Measurements from ENCODE around the gene CAVIN1.
"Not testable (repeated sequence)": the region's sequence is repeated elsewhere in the genome, so short reads cannot be mapped to it uniquely, and the experiment has no call there.

The CAVIN1 gene

GRCh38 chr17:42422958-42423712 is at the start of gene CAVIN1:
Gene CAVIN1 (minus strand): TSS chr17:42423256. CDS start chr17:42423097, 159 bp downstream.
- no peak for DNase-seq

DNA sequence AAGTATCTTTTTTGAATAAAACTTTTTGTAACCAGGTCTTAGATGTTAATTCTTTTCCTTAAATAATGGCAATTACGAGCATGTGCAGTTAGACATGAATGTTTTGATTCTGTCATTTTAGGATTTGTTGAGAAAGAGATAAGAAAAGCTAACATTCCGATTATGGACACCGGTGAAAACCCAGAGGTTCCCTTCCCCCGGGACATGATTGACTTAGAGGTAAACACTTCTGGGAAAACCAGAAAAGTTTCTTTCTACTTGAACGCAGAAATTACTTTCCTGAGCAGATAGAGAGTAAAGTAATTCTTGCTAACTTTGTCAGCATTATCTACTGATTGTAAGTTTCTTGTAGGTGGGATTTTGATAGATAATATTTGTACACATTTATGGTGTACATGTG is 44.8 kb upstream of the CAVIN1 start:
- no peak for DNase-seq

DNA sequence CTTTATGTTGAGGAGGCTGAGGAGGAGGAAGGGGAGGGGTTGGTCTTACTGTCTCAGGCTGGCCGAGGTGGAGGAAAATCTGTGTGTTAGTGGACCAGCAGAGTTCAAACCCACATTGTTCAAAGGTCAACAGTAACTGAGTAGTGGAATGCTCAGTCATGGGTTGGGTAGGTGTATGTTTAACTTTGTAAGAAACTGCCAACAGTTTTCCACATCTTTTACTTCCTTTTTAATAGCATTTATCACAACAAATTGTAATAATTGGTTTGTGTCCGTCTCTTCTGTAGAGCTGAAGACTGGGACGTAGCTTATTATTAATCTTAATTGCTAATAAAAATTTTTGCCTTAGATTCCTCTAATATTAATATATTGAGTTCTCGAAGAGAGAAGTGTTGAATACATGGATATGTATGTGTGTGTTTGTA is 40.9 kb upstream of the CAVIN1 start:
- DNase-seq, result no peak

- no peak for DNase-seq
These were observed 37.3 kb upstream of the CAVIN1 start for GRCh38 chr17:42460371-42460770.

DNA sequence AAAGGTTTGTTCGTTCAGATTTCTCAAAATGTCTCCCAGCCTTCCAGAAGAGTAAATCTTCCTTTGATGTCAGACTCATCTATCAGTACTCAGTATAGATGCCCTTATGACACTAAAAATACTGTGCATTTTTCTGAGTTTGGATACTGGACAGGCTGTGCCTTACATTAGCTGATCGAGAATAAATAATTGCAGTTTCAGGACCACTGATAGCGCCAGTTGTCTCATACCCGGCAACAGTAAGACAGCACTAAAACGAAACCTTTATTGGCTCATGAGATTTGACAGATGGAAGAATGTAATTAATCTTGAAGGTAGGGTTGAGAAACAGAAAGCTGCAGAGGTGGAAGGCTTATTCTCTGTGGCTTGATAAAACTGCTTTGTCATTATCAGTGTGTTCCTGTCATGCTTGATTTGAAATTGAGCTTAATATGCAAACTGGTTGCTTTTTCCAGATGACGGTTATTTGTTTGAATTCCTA is 36.8 kb upstream of the CAVIN1 start:
- DNase-seq, result peak; percentile 18

GRCh38 chr17:42459256-42459800 is 36.3 kb upstream of the CAVIN1 start:
- no peak for DNase-seq

GRCh38 chr17:42458497-42459255 is 35.6 kb upstream of the CAVIN1 start, which contains the start of gene ATP6V0A1:
Gene ATP6V0A1 (plus strand): TSS chr17:42458878. CDS start chr17:42460895, 2,017 bp downstream.
- peak; percentile 80 for DNase-seq

DNA sequence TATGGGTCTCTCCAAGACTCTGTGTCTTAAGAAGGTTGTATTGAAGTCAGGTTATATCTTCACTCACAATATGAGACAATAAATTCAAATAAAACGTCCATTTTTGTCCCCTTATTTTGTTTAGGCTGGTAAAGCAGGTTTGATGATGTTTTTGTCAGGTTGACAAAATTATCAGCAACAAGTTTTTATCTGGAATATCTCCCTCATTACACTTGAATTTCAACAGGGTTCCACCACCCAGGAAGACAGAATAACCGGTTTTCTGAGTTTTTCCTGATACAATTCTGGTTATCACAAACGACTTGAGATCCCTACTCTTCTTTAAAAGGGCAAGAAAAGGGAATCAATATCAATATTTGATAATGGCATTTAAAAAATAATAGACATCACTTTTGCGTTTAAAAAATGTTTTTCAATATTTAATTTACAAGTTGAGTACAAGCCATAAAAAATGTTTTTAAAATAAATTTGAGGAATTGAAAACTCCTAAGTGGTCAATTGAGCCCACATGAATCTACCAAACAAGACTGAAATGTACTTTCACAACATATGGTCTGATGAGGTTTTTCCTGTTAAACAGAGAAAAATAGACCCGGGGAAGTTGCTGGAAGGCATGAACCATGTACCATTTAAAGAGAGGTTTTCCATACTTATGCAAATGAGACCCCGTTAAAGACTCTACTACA is 34.2 kb upstream of the CAVIN1 start:
- peak; percentile 93 for DNase-seq

- DNase-seq, result peak; percentile 95
These were observed 33.4 kb upstream of the CAVIN1 start for GRCh38 chr17:42456223-42457106.

DNA sequence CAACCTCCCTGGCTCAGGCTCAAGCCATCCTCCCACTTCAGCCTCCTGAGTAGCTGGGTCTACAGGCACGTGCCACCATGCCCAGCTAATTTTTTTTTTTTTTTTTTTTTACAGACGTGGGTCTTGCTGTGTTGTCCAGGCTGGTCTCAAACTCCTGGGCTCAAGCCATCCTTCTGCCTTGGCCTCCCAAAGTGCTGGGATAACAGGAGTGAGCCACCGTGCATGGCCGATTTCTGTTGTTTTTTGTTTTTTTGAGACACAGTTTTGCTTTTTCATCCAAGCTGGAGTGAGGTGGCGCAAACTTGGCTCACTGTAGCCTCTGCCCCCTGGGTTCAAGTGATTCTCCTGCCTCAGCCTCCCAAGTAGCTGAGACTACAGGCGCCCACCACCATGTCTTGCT is 31.9 kb upstream of the CAVIN1 start:
- not testable (repeated sequence) for DNase-seq

GRCh38 chr17:42453439-42453838 is 30.4 kb upstream of the CAVIN1 start:
- peak; percentile 91 for DNase-seq

- not testable (repeated sequence) for DNase-seq
These were observed 28.2 kb upstream of the CAVIN1 start for GRCh38 chr17:42451270-42451669.

DNA sequence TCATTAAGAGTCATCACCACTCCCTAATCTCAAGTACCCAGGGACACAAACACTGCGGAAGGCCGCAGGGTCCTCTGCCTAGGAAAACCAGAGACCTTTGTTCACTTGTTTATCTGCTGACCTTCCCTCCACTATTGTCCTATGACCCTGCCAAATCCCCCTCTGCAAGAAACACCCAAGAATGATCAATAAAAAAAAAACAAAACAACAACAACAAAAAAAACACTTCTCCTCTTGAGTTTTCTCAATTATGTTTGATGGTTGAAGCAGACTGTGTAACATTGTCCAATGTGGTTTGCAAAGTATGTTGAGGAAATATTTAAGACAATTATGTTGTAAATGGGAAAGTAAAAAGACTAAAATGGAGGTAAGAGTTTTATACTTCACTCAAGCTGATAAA is 26.8 kb upstream of the CAVIN1 start:
- not testable (repeated sequence) for DNase-seq

- DNase-seq, result not testable (repeated sequence)
These were observed 26.1 kb upstream of the CAVIN1 start for GRCh38 chr17:42449176-42449575.

DNA sequence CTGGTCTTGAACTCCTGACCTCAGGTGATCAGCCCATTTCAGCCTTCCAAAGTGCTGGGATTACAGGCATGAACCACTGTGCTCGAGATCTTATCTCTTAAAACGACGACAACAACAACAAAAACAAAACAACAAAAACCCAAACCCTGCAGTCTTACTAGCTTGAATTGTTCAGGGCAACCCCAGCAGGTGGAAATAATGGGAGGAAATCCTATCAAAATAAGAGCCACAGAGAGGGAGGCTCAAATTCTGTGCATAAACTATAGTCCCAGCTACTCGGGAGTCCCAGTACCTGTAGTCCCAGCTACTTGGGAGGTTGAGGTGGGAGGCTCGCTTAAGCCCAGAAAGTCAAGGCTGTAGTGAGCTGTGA is 19.1 kb upstream of the CAVIN1 start:
- no peak for DNase-seq

- DNase-seq, result no peak
These were observed 18.5 kb upstream of the CAVIN1 start for GRCh38 chr17:42441371-42442195.

DNA sequence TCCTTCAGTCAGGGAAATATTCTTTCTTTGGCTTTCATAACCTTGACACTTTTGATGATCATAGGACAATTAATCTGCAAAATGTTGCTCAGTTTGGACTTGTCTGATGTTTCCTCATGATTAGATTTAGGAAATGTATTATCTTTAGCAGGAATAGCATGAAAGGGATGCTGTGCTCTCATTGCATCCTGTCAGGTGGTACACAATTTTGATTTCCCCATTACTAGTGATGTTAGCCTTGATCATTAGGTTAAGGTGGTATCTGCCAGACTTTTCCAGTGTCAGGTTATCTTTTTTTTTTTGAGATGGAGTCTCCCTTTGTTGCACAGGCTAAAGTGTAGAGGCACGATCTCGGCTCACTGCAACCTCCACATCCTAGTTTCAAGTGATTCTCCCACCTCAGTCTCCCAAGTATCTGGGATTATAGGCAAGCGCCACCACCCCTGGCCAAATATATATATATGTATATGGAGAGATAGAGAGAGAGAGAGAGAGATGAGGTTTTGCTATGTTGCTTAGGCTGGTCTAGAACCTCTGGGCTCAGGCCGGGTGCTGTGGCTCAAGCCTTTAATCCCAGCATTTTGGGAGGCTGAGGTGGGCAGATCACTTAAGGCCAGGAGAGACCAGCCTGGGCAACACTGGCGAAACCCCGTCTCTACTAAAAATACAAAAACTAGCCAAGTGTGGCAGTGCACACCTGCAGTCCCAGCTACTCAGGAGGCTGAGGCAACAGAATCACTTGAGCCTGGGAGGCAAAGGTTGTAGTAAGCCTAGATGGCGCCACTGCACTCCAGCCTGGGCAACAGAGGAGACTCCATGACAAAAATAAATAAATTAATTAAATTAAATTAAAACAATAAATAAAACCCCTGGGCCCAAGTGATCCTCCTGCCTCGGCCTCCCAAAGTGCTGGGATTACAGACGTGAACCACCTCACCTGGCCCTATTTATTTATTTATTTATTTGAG is 15.8 kb upstream of the CAVIN1 start:
- peak; percentile 21 for DNase-seq

DNA sequence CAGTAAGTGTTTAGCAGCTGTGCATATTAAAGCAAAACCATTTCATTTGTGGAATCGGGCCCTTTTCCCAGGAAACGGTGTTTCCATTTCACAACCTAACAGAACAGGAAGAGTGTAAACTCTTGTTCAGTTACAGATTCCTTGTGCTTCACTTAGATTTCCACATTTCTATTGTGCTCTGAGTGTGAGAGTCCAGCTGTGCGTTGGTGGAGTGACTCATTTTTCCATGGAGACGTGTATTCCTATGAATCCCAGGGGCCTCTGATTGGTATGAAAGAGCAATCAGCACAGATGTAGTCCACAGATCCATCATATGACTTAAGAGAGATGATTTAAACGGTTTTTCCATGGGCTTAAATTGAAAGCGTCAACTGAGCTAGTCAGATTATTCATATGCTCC is 13.3 kb upstream of the CAVIN1 start:
- no peak for DNase-seq

- DNase-seq, result no peak
These were observed 8.7 kb upstream of the CAVIN1 start for GRCh38 chr17:42431758-42432161.
